Activated naive CD8-positive, alpha-beta T cell treated with anti-CD3 and anti-CD28 coated beads, Interleukin-2, amount 50 U/mL, for 24 hours (primary cell): Measurements from ENCODE around the gene SELENOI.
"Not testable (repeated sequence)": the region's sequence is repeated elsewhere in the genome, so short reads cannot be mapped to it uniquely, and the experiment has no call there.

ENCODE experiments used
- ATAC-seq: fragments of 150-1000 bp; cut with Tn5 transposase; one replicate; pipeline ENCODE4 v1.10.0; 2021
- DNase-seq: peaks from one replicate; pipeline ENCODE4 v3.0.0; 2021
- H3K27ac Mint-ChIP-seq: one replicate; pipeline ENCODE4 v1.8.0; 2021; ENCODE audit warnings: mild to moderate bottlenecking, mixed read lengths
- H3K27me3 Mint-ChIP-seq: one replicate; pipeline ENCODE4 v1.8.0; 2021; ENCODE audit warnings: mixed read lengths
- H3K36me3 Mint-ChIP-seq: one replicate; pipeline ENCODE4 v1.8.0; 2021; ENCODE audit warnings: low read depth, mixed read lengths
- H3K4me1 Mint-ChIP-seq: one replicate; pipeline ENCODE4 v1.8.0; 2021; ENCODE audit warnings: mixed read lengths
- H3K4me3 Mint-ChIP-seq: one replicate; pipeline ENCODE4 v1.8.0; 2021; ENCODE audit warnings: mild to moderate bottlenecking, moderate library complexity, mixed read lengths
- H3K9me3 Mint-ChIP-seq: one replicate; pipeline ENCODE4 v1.8.0; 2021; ENCODE audit warnings: mixed read lengths

The SELENOI gene

GRCh38 chr2:26363323-26363722, 17.4 kb downstream of the SELENOI start:
- Mint-ChIP-seq H3K9me3 (no peaks in the 10 kb centered on the region), H3K27ac (no peak overlapping the region), H3K27me3 (no peaks in the 10 kb centered on the region), H3K4me1 (peaks cover 22% of the 10 kb centered on the region), H3K36me3 (peaks cover 32% of the 10 kb centered on the region), H3K4me3 (no peak overlapping the region)
- DNase-seq (no peak), ATAC-seq (peak; percentile 79)

DNA sequence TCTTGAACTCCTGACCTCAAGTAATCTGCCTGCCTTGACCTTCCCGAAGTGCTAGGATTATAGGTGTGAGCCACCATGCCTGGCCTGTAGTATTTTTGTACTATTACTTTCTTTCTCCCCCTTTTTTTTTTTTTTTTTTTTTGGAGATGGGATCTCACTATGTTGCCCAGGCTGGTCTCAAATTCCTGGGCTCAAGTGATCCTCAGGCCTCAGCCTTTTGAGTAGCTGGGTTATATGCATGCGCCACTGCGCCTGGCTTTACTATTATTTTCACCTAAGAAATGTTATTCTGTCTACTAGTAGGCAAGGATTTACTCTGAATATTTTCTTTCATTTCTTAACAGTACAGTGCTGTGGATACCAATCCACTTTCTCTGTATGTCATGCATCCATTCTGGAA, 18.0 kb downstream of the SELENOI start:
- Mint-ChIP-seq H3K36me3 (peaks cover 34% of the 10 kb centered on the region), H3K27ac (no peak overlapping the region), H3K9me3 (no peaks in the 10 kb centered on the region), H3K27me3 (no peaks in the 10 kb centered on the region), H3K4me1 (peaks cover 18% of the 10 kb centered on the region), H3K4me3 (no peak overlapping the region)
- no peak for ATAC-seq
- DNase-seq, result no peak

- no peaks in the 10 kb centered on the region for H3K9me3 Mint-ChIP-seq
- no peaks in the 10 kb centered on the region for H3K27me3 Mint-ChIP-seq
- peaks cover 18% of the 10 kb centered on the region for H3K4me1 Mint-ChIP-seq
- H3K36me3 Mint-ChIP-seq, result peaks cover 41% of the 10 kb centered on the region
- ATAC-seq (no peak), DNase-seq (no peak)
- H3K27ac Mint-ChIP-seq, result no peak overlapping the region
- no peak overlapping the region for H3K4me3 Mint-ChIP-seq
These were observed 18.7 kb downstream of the SELENOI start for GRCh38 chr2:26364669-26365068.

DNA sequence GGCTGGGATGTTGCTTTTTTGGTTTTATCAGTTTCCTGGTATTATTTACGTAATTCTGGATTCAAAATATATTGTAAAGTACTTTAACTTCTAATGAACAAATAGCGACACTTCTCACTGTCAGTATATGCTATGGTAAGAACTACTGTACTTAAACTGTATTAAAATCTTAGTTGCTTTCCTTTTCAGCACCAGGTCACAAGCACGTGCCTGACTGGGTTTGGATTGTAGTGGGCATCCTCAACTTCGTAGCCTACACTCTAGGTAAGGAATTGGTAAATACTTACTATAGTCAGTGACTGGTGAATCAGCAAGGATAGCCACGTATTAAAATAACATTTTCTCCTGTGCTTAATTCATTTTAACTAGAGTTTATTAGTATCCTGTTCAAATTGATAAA, 21.0 kb downstream of the SELENOI start:
- Mint-ChIP-seq H3K36me3 (peaks cover 39% of the 10 kb centered on the region), H3K4me1 (peaks cover 12% of the 10 kb centered on the region), H3K27ac (no peak overlapping the region), H3K4me3 (no peak overlapping the region), H3K9me3 (no peaks in the 10 kb centered on the region), H3K27me3 (no peaks in the 10 kb centered on the region)
- DNase-seq, result no peak
- no peak for ATAC-seq

- not testable (repeated sequence) for ATAC-seq, DNase-seq
- peaks cover 50% of the 10 kb centered on the region for H3K36me3 Mint-ChIP-seq
These were observed 23.7 kb downstream of the SELENOI start for GRCh38 chr2:26369664-26370063.

DNA sequence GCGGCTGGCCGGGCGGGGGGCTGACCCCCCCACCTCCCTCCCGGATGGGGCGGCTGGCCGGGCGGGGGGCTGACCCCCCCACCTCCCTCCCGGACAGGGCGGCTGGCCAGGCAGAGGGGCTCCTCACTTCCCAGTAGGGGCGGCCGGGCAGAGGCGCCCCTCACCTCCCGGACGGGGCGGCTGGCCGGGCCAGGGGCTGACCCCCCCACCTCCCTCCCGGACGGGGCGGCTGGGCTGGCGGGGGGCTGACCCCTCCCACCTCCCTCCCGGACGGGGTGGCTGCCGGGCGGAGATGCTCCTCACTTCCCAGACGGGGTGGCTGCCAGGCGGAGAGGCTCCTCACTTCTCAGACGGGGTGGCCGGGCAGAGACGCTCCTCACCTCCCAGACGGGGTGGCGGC, 25.0 kb downstream of the SELENOI start:
- not testable (repeated sequence) for H3K4me3 Mint-ChIP-seq, DNase-seq, H3K9me3 Mint-ChIP-seq, H3K27me3 Mint-ChIP-seq, H3K27ac Mint-ChIP-seq, H3K4me1 Mint-ChIP-seq, ATAC-seq
- peaks cover 53% of the 10 kb centered on the region for H3K36me3 Mint-ChIP-seq

More at GRCh38 chr2:26369664-26370063, 23.7 kb downstream of the SELENOI start:
- not testable (repeated sequence) for H3K27me3 Mint-ChIP-seq, H3K27ac Mint-ChIP-seq, H3K4me3 Mint-ChIP-seq, H3K4me1 Mint-ChIP-seq, H3K9me3 Mint-ChIP-seq

DNA sequence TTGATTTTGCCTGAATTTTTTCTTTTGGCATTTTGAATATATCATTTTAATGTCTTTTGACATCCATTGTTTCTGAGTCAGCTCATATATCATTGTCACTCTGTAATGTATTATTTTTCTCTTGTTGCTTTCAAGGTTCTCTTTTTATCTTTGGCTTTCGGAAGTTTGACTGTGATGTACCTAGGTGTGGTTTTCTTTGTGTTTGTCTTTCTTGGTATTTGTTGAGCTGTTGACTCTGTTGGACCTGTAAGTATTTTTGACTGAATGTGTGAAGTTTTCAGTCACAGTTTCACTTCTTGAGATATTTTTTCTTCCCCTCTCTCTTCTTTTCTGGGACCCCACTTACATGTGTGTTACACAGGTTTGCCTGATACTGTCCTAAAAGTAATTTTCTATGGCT, 30.9 kb downstream of the SELENOI start:
- Mint-ChIP-seq H3K27me3 (no peaks in the 10 kb centered on the region), H3K4me3 (no peak overlapping the region), H3K4me1 (peaks cover 4% of the 10 kb centered on the region), H3K27ac (peak overlapping the region; percentile 53), H3K9me3 (no peaks in the 10 kb centered on the region), H3K36me3 (peaks cover 68% of the 10 kb centered on the region)
- no peak for ATAC-seq
- DNase-seq, result no peak

DNA sequence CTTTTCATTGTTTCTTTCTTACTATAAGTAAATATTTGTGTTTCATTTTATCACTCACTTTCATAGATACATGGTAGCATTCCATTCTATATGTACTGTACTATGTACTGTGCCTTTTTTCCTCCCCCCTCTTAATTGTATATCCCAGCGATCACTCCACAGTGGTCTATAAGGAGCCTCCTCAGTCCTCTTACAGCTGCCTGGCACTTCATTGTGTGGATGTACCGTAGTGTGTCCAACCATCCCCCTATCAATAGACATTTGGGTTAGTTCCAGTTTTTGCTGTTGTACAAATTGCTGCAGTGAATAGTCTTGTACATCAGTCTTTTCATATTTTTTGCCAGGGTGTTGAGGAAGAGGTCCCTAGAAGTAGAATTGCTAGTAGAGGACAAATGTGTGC, 34.3 kb downstream of the SELENOI start:
- DNase-seq, result no peak
- H3K36me3 Mint-ChIP-seq, result peaks cover 65% of the 10 kb centered on the region
- no peaks in the 10 kb centered on the region for H3K9me3 Mint-ChIP-seq

GRCh38 chr2:26382564-26382963, 36.6 kb downstream of the SELENOI start:
- no peaks in the 10 kb centered on the region for H3K27me3 Mint-ChIP-seq
- no peak for DNase-seq
- no peak overlapping the region for H3K4me3 Mint-ChIP-seq
- H3K4me1 Mint-ChIP-seq, result no peaks in the 10 kb centered on the region
- H3K36me3 Mint-ChIP-seq, result peaks cover 64% of the 10 kb centered on the region
- H3K27ac Mint-ChIP-seq, result no peak overlapping the region
- H3K9me3 Mint-ChIP-seq, result no peaks in the 10 kb centered on the region
- ATAC-seq, result no peak

More for the DNA sequence above, 34.3 kb downstream of the SELENOI start:
- peaks cover 4% of the 10 kb centered on the region for H3K4me1 Mint-ChIP-seq
- no peak overlapping the region for H3K4me3 Mint-ChIP-seq
- no peak for ATAC-seq
- no peak overlapping the region for H3K27ac Mint-ChIP-seq
- no peaks in the 10 kb centered on the region for H3K27me3 Mint-ChIP-seq

DNA sequence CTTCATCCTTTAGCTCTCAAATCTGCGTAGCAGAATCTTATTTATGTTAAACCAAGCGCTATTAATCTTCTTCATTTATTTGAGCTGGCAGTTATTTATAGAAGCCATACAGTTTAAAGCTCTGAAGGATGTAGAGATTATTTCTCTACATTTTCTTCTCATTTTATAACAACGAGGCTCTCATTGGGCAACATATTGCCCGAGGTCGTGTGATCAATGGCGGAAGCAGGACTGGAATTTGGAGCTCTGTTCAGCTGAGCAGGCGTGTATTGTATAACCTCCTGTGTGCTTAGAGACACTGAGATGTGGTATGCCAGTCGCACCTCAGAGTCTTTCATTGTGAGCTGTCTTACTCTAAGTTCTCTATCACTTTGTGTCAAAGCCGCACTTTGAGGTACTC, 38.2 kb downstream of the SELENOI start:
- Mint-ChIP-seq H3K27me3 (no peaks in the 10 kb centered on the region), H3K4me1 (no peaks in the 10 kb centered on the region), H3K9me3 (no peaks in the 10 kb centered on the region), H3K27ac (no peak overlapping the region), H3K4me3 (no peak overlapping the region), H3K36me3 (peaks cover 59% of the 10 kb centered on the region)
- ATAC-seq, result no peak
- DNase-seq, result no peak

GRCh38 chr2:26384597-26384996, 38.7 kb downstream of the SELENOI start:
- Mint-ChIP-seq H3K4me1 (no peaks in the 10 kb centered on the region), H3K36me3 (peaks cover 60% of the 10 kb centered on the region), H3K27ac (no peak overlapping the region), H3K9me3 (no peaks in the 10 kb centered on the region), H3K4me3 (no peak overlapping the region), H3K27me3 (no peaks in the 10 kb centered on the region)
- DNase-seq (no peak), ATAC-seq (no peak)

- Mint-ChIP-seq H3K4me1 (no peaks in the 10 kb centered on the region), H3K36me3 (peaks cover 52% of the 10 kb centered on the region), H3K27me3 (no peaks in the 10 kb centered on the region), H3K4me3 (no peak overlapping the region), H3K9me3 (no peaks in the 10 kb centered on the region), H3K27ac (no peak overlapping the region)
- ATAC-seq (no peak), DNase-seq (no peak)
These were observed 41.2 kb downstream of the SELENOI start for GRCh38 chr2:26387189-26387588.

DNA sequence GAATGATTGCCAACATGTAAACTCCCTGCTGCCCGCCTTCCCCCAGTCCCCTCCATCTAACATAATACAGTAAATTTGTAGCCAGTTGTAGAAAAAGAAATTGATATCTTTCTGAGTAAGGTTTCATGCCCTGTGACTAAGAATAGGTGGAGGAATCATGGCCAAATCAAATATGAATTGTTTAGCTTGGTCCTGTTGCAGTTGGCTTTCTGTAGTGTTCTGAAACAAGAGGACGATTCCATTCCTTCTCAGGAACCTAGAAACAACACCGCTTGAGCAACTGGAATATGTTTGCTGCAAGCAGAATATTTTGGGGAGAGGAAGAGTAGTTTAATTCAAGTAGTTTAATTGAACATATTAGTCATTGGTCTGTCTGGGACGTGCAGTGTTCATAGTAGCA, 48.8 kb downstream of the SELENOI start:
- DNase-seq, result no peak
- no peak overlapping the region for H3K4me3 Mint-ChIP-seq
- no peak for ATAC-seq

DNA sequence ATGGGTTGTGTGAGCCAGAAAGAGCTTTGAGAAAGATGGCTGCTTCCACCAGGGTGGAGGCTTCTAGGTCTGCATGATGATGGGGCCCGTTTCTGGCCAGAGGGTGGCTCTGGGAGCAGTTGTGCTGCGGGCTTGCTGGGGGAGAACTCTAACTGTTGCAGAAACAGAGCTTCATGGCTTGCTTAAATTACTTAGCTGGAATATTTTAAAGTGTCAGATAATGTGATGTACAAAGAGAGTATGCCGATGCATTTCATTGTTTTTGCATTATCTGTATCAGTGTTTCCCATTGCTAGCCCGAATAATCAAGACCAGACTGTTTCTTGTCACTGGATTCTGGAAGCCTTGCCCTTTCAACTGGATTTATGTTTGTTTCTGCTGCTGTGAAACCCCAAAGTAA, 49.5 kb downstream of the SELENOI start:
- peaks cover 21% of the 10 kb centered on the region for H3K36me3 Mint-ChIP-seq
- DNase-seq (no peak), ATAC-seq (no peak)
- H3K9me3 Mint-ChIP-seq, result no peaks in the 10 kb centered on the region
- peaks cover 26% of the 10 kb centered on the region for H3K4me1 Mint-ChIP-seq
- H3K27me3 Mint-ChIP-seq, result no peaks in the 10 kb centered on the region
- no peak overlapping the region for H3K4me3 Mint-ChIP-seq
- no peak overlapping the region for H3K27ac Mint-ChIP-seq

More for the DNA sequence above, 48.8 kb downstream of the SELENOI start:
- Mint-ChIP-seq H3K27ac (no peak overlapping the region), H3K27me3 (no peaks in the 10 kb centered on the region), H3K4me1 (peaks cover 26% of the 10 kb centered on the region), H3K9me3 (no peaks in the 10 kb centered on the region), H3K36me3 (peaks cover 26% of the 10 kb centered on the region)

- Mint-ChIP-seq H3K4me1 (peaks cover 29% of the 10 kb centered on the region), H3K4me3 (peak overlapping the region; percentile 16), H3K9me3 (no peaks in the 10 kb centered on the region), H3K27ac (peak overlapping the region; percentile 76), H3K36me3 (peaks cover 18% of the 10 kb centered on the region), H3K27me3 (peaks cover 3% of the 10 kb centered on the region)
- DNase-seq (peak; percentile 42), ATAC-seq (peak; percentile 95)
These were observed 50.9 kb downstream of the SELENOI start for GRCh38 chr2:26396734-26397298.
